GM19397 (cell line): ENCODE measurements around the gene RGS7.
"Not testable (repeated sequence)": the region's sequence is repeated elsewhere in the genome, so short reads cannot be mapped to it uniquely, and the experiment has no call there.

Source experiments
- ATAC-seq: cut with Tn5 transposase; IDR thresholded peaks from one replicate; pipeline ENCODE4 v1.9.1; 2021; ENCODE audit warnings: mild to moderate bottlenecking, moderate library complexity; ENCODE audit not compliant: unreplicated experiment

Gene RGS7

GRCh38 chr1:241095847-241096246 lies 261.2 kb downstream of the RGS7 start:
- ATAC-seq = no peak

- no peak for ATAC-seq
Measured at GRCh38 chr1:241090798-241091197, 266.2 kb downstream of the RGS7 start.

GRCh38 chr1:241089066-241089465 lies 267.9 kb downstream of the RGS7 start:
- ATAC-seq = not testable (repeated sequence)

- ATAC-seq = not testable (repeated sequence)
Measured at GRCh38 chr1:241088075-241088474, 268.9 kb downstream of the RGS7 start.

GRCh38 chr1:241086686-241087085 lies 270.3 kb downstream of the RGS7 start:
- ATAC-seq = no peak

- no peak for ATAC-seq
Measured at GRCh38 chr1:241083285-241083684, 273.7 kb downstream of the RGS7 start.

- ATAC-seq = no peak
Measured at GRCh38 chr1:241081473-241081872, 275.5 kb downstream of the RGS7 start.

- ATAC-seq = no peak
Measured at GRCh38 chr1:241079459-241079858, 277.5 kb downstream of the RGS7 start.

- no peak for ATAC-seq
Measured at GRCh38 chr1:241079047-241079446, 278.0 kb downstream of the RGS7 start.

GRCh38 chr1:241077386-241078147 lies 279.4 kb downstream of the RGS7 start:
- ATAC-seq = no peak

GRCh38 chr1:241074507-241074906 lies 282.5 kb downstream of the RGS7 start:
- ATAC-seq = no peak

GRCh38 chr1:241068359-241068758 lies 288.6 kb downstream of the RGS7 start:
- ATAC-seq = no peak

- no peak for ATAC-seq
Measured at GRCh38 chr1:241063276-241063675, 293.7 kb downstream of the RGS7 start.

- ATAC-seq = no peak
Measured at GRCh38 chr1:241061062-241061461, 295.9 kb downstream of the RGS7 start.

GRCh38 chr1:241048622-241049021 lies 308.4 kb downstream of the RGS7 start:
- ATAC-seq = no peak

GRCh38 chr1:241045659-241046058 lies 311.3 kb downstream of the RGS7 start:
- no peak for ATAC-seq

GRCh38 chr1:241034203-241034936 lies 322.6 kb downstream of the RGS7 start:
- ATAC-seq = no peak

GRCh38 chr1:241024834-241025233 lies 332.2 kb downstream of the RGS7 start:
- no peak for ATAC-seq

GRCh38 chr1:241022366-241022765 lies 334.6 kb downstream of the RGS7 start:
- no peak for ATAC-seq

- ATAC-seq = no peak
Measured at GRCh38 chr1:241020851-241021697, 335.9 kb downstream of the RGS7 start.

GRCh38 chr1:241012708-241013340 lies 344.2 kb downstream of the RGS7 start:
- ATAC-seq = no peak
